ENCODE results near the gene TMEM270. TPM values are rescaled to one million over a fixed set of nuclear protein-coding genes. Genes with fewer than 3 reads are reported as not detected.

The TMEM270 gene
- total RNA-seq, 1 donor from 2014 or later, result not detected

GRCh38 chr7:73861305-73861704 lies 346 bp downstream of the TMEM270 start:
- ATAC-seq (no peak), DNase-seq (no peak)
- no peak for TF ChIP-seq CTCF (IDR thresholded peaks at IDR 0.05)
- Histone ChIP-seq H3K27ac (no peak overlapping the region), H3K36me3 (no peaks in the 10 kb centered on the region), H3K4me1 (no peaks in the 10 kb centered on the region), H3K27me3 (peaks cover 4% of the 10 kb centered on the region), H3K9me3 (no peaks in the 10 kb centered on the region), H3K4me3 (no peak overlapping the region)
- intact Hi-C loops (cut with DNase I), result loop anchor here (10.0 kb wide), 2 partner anchors 163 to 543 kb away; partner anchors contain the start of gene ELN

- TF ChIP-seq CTCF (IDR thresholded peaks at IDR 0.05), result no peak
- DNase-seq (no peak), ATAC-seq (no peak)
- H3K4me3 ChIP-seq, result no peak overlapping the region
- H3K4me1 ChIP-seq, result peaks cover 15% of the 10 kb centered on the region
- no peak overlapping the region for H3K27ac ChIP-seq
- no peaks in the 10 kb centered on the region for H3K27me3 ChIP-seq
- H3K9me3 ChIP-seq, result no peaks in the 10 kb centered on the region
- intact Hi-C loops (cut with DNase I), result loop anchor here (10.0 kb wide), 2 partner anchors 160 to 540 kb away; partner anchors contain the start of gene ELN
- no peaks in the 10 kb centered on the region for H3K36me3 ChIP-seq
Measured at GRCh38 chr7:73864981-73865711, 4.2 kb downstream of the TMEM270 start.

- peaks cover 19% of the 10 kb centered on the region for H3K4me1 ChIP-seq
- ATAC-seq, result peak; percentile 67
- no peak overlapping the region for H3K4me3 ChIP-seq
- TF ChIP-seq CTCF (IDR thresholded peaks at IDR 0.05), result peak; percentile 68
- H3K27ac ChIP-seq, result no peak overlapping the region
- H3K36me3 ChIP-seq, result no peaks in the 10 kb centered on the region
- H3K9me3 ChIP-seq, result no peaks in the 10 kb centered on the region
- DNase-seq, result no peak
- intact Hi-C loops (cut with DNase I), result loop anchor here (10.0 kb wide), 2 partner anchors 159 to 539 kb away; partner anchors contain the start of gene ELN
- H3K27me3 ChIP-seq, result no peaks in the 10 kb centered on the region
Measured at GRCh38 chr7:73865738-73866445, 4.9 kb downstream of the TMEM270 start.

GRCh38 chr7:73866446-73866767 lies 5.4 kb downstream of the TMEM270 start:
- no peaks in the 10 kb centered on the region for H3K27me3 ChIP-seq
- intact Hi-C loops (cut with DNase I), result loop anchor here (10.0 kb wide), 2 partner anchors 158 to 538 kb away; partner anchors contain the start of gene ELN
- ATAC-seq, result no peak
- no peak overlapping the region for H3K4me3 ChIP-seq
- peaks cover 22% of the 10 kb centered on the region for H3K4me1 ChIP-seq
- H3K36me3 ChIP-seq, result no peaks in the 10 kb centered on the region
- TF ChIP-seq CTCF (IDR thresholded peaks at IDR 0.05), result no peak
- DNase-seq, result no peak
- H3K27ac ChIP-seq, result no peak overlapping the region
- no peaks in the 10 kb centered on the region for H3K9me3 ChIP-seq

GRCh38 chr7:73869011-73869798 lies 8.2 kb downstream of the TMEM270 start:
- DNase-seq (no peak), ATAC-seq (peak; percentile 7)
- intact Hi-C loops (cut with DNase I), result loop anchor here (10.0 kb wide), 2 partner anchors 156 to 536 kb away; partner anchors contain the start of gene ELN

More at GRCh38 chr7:73869011-73869798, 8.2 kb downstream of the TMEM270 start:
- H3K27ac ChIP-seq, result peak overlapping the region; percentile 58
- no peak for TF ChIP-seq CTCF (IDR thresholded peaks at IDR 0.05)
- no peaks in the 10 kb centered on the region for H3K9me3 ChIP-seq
- H3K27me3 ChIP-seq, result no peaks in the 10 kb centered on the region
- no peak overlapping the region for H3K4me3 ChIP-seq
- H3K4me1 ChIP-seq, result peaks cover 31% of the 10 kb centered on the region
- H3K36me3 ChIP-seq, result no peaks in the 10 kb centered on the region
